H9 (cell line): ENCODE data around the gene ESPNL. TPM values are rescaled to one million over a fixed set of nuclear protein-coding genes. Genes with fewer than 3 reads are reported as not detected.

Experiments
- DNase-seq: peaks from one replicate; pipeline ENCODE4 v3.0.0-alpha.2; 2017
- H2AFZ ChIP-seq: one replicate; pipeline ENCODE4 v1.6.1; 2013; ENCODE audit warnings: mild to moderate bottlenecking, low read length, control low read depth, moderate library complexity
- H2AK5ac ChIP-seq: 2 replicates; pipeline ENCODE4 v1.6.1; 2013; ENCODE audit warnings: low read length, control low read depth, mixed read lengths; ENCODE audit not compliant: insufficient read length
- H2BK120ac ChIP-seq: one replicate; pipeline ENCODE4 v1.6.1; 2013; ENCODE audit warnings: low read depth, mild to moderate bottlenecking, low read length, control low read depth, inconsistent platforms; ENCODE audit not compliant: poor library complexity, severe bottlenecking
- H2BK12ac ChIP-seq: 2 replicates; pipeline ENCODE4 v1.6.1; 2013; ENCODE audit warnings: low read length, control low read depth, mixed read lengths, low read depth; ENCODE audit not compliant: insufficient read length
- H2BK15ac ChIP-seq: 2 replicates; pipeline ENCODE4 v1.6.1; 2013; ENCODE audit warnings: low read depth, low read length, control low read depth
- H2BK20ac ChIP-seq: one replicate; pipeline ENCODE4 v1.6.1; 2013; ENCODE audit warnings: low read depth, mild to moderate bottlenecking, low read length, control low read depth, inconsistent platforms; ENCODE audit not compliant: poor library complexity, severe bottlenecking
- H2BK5ac ChIP-seq: 2 replicates; pipeline ENCODE4 v1.6.1; 2013; ENCODE audit warnings: low read length, control low read depth, mixed read lengths; ENCODE audit not compliant: insufficient read length
- H3K14ac ChIP-seq: 2 replicates; pipeline ENCODE4 v1.6.1; 2013; ENCODE audit warnings: low read length, control low read depth; ENCODE audit not compliant: insufficient read depth
- H3K18ac ChIP-seq: 2 replicates; pipeline ENCODE4 v1.6.1; 2013; ENCODE audit warnings: low read depth, mild to moderate bottlenecking, mixed read lengths, low read length, control low read depth; ENCODE audit not compliant: insufficient read length
- H3K23ac ChIP-seq: 2 replicates; pipeline ENCODE4 v1.6.1; 2013; ENCODE audit warnings: low read length, control low read depth, mixed read lengths, low read depth; ENCODE audit not compliant: insufficient read length
- H3K23me2 ChIP-seq: 2 replicates; pipeline ENCODE4 v1.6.1; 2013; ENCODE audit warnings: low read depth, mild to moderate bottlenecking, mixed read lengths, low read length, control low read depth; ENCODE audit not compliant: insufficient read length, poor library complexity, severe bottlenecking
- H3K27ac ChIP-seq: 2 replicates; pipeline ENCODE4 v1.5.1; 2013; ENCODE audit warnings: low read length, control low read depth, mixed read lengths, low read depth; ENCODE audit not compliant: insufficient read length
- H3K27me3 ChIP-seq: 2 replicates; pipeline ENCODE4 v1.6.1; 2013; ENCODE audit warnings: low read length, control low read depth, inconsistent platforms; ENCODE audit not compliant: insufficient read depth
- H3K4ac ChIP-seq: 2 replicates; pipeline ENCODE4 v1.6.1; 2013; ENCODE audit warnings: low read depth, mild to moderate bottlenecking, control low read depth, inconsistent platforms, low read length, moderate library complexity
- H3K4me1 ChIP-seq: 2 replicates; pipeline ENCODE4 v1.6.1; 2013; ENCODE audit warnings: low read length, control low read depth, inconsistent platforms; ENCODE audit not compliant: insufficient read depth
- H3K4me2 ChIP-seq: 2 replicates; pipeline ENCODE4 v1.6.1; 2013; ENCODE audit warnings: low read length, control low read depth, mixed read lengths; ENCODE audit not compliant: insufficient read length, insufficient read depth
- H3K56ac ChIP-seq: 2 replicates; pipeline ENCODE4 v1.6.1; 2013; ENCODE audit warnings: low read depth, mild to moderate bottlenecking, mixed read lengths, low read length, control low read depth; ENCODE audit not compliant: insufficient read length
- H3K79me1 ChIP-seq: 2 replicates; pipeline ENCODE4 v1.6.1; 2013; ENCODE audit warnings: low read depth, mild to moderate bottlenecking, moderate library complexity, low read length, control low read depth, inconsistent platforms; ENCODE audit not compliant: insufficient read depth, poor library complexity, severe bottlenecking
- H3K79me2 ChIP-seq: 2 replicates; pipeline ENCODE4 v1.6.1; 2013; ENCODE audit warnings: low read length, control low read depth, inconsistent platforms; ENCODE audit not compliant: insufficient read depth
- H3K9ac ChIP-seq: 2 replicates; pipeline ENCODE4 v1.6.1; 2013; ENCODE audit warnings: low read length, control low read depth, mixed read lengths; ENCODE audit not compliant: insufficient read length; ENCODE audit errors: extremely low read depth
- H3K9me3 ChIP-seq: one replicate; pipeline ENCODE4 v1.6.1; 2013; ENCODE audit warnings: low read depth, low read length, inconsistent platforms; ENCODE audit not compliant: control insufficient read depth
- H3T11ph ChIP-seq: one replicate; pipeline ENCODE4 v1.6.1; 2013; ENCODE audit warnings: mild to moderate bottlenecking, low read length, control low read depth, inconsistent platforms
- H4K20me1 ChIP-seq: one replicate; pipeline ENCODE4 v1.6.1; 2013; ENCODE audit not compliant: control insufficient read depth, insufficient read length, insufficient read depth
- H4K5ac ChIP-seq: 2 replicates; pipeline ENCODE4 v1.6.1; 2013; ENCODE audit warnings: low read depth, mild to moderate bottlenecking, mixed read lengths, low read length, control low read depth; ENCODE audit not compliant: insufficient read length
- H4K8ac ChIP-seq: replicated peaks from 2 replicates; pipeline ENCODE4 v1.6.1; 2013; ENCODE audit warnings: low read length, control low read depth, mixed read lengths, low read depth; ENCODE audit not compliant: insufficient read length
- H4K91ac ChIP-seq: 2 replicates; pipeline ENCODE4 v1.6.1; 2013; ENCODE audit warnings: low read depth, mild to moderate bottlenecking, moderate library complexity, mixed read lengths, low read length, control low read depth; ENCODE audit not compliant: insufficient read length
- H3K27ac Mint-ChIP-seq, 3 experiments: 2 replicates in 2 of 3; 3 replicates in 1 of 3; pipeline ENCODE4 v1.8.0; 2020 to 2021; ENCODE audit warnings: mixed read lengths in 3 of 3, mild to moderate bottlenecking in 1 of 3, moderate library complexity in 1 of 3
- H3K27me3 Mint-ChIP-seq: 2 replicates; pipeline ENCODE4 v1.8.0; 2021; ENCODE audit warnings: low read depth, mild to moderate bottlenecking, moderate library complexity, mixed read lengths
- H3K36me3 Mint-ChIP-seq, 3 experiments: 2 replicates in 2 of 3; 3 replicates in 1 of 3; pipeline ENCODE4 v1.8.0; 2020 to 2021; ENCODE audit warnings: low read depth in 3 of 3, mixed read lengths in 3 of 3; ENCODE audit not compliant: insufficient read depth in 1 of 3
- H3K4me1 Mint-ChIP-seq, 2 experiments: 2 replicates each; pipeline ENCODE4 v1.8.0; 2020; ENCODE audit warnings: mixed read lengths in 2 of 2
- H3K4me3 Mint-ChIP-seq, 2 experiments: 2 replicates in 1 of 2; 3 replicates in 1 of 2; pipeline ENCODE4 v1.8.0; 2020 to 2021; ENCODE audit warnings: mild to moderate bottlenecking in 2 of 2, mixed read lengths in 2 of 2, moderate library complexity in 1 of 2
- H3K9me3 Mint-ChIP-seq, 2 experiments: 2 replicates in 1 of 2; 3 replicates in 1 of 2; pipeline ENCODE4 v1.8.0; 2020; ENCODE audit warnings: mild to moderate bottlenecking in 2 of 2, mixed read lengths in 2 of 2, moderate library complexity in 1 of 2
- CTCF ChIP-seq: fragments of 200-600 bp; sonication (generic); conservative IDR thresholded peaks from 3 replicates; pipeline ENCODE4 v1.8.0; 2021; ENCODE audit warnings: antibody characterized with exemption, mild to moderate bottlenecking
- WGBS: extraction: QIAGEN DNeasy Blood & Tissue Kit; methylation state at CpG from one replicate; pipeline ENCODE4 v1.1.7; 2013; ENCODE audit warnings: missing lambda C conversion rate, low lambda C conversion rate, mixed read lengths; ENCODE audit not compliant: insufficient read length; ENCODE audit errors: extremely low coverage; 5-methylcytosine and 5-hydroxymethylcytosine counted together
- total RNA-seq: library from RNA; stranded (reverse); gene quantifications from 2 replicates; pipeline ENCODE4 v1.2.1, GENCODE V29; 2021

Gene ESPNL
- total RNA-seq, 1 experiment from 2014 or later, result 0.17 TPM

GRCh38 chr2:238155761-238156694 is 55.9 kb downstream of the ESPNL start:
- Histone ChIP-seq H3K4ac (no peak overlapping the region), H2BK5ac (no peak overlapping the region), H3K27ac (no peak overlapping the region), H3K14ac (no peak overlapping the region), H2AK5ac (no peak overlapping the region), H3K4me2 (no peak overlapping the region), H3K79me1 (no peaks in the 10 kb centered on the region), H3K9me3 (no peaks in the 10 kb centered on the region), H2BK15ac (no peak overlapping the region), H2AFZ (no peak overlapping the region), H2BK20ac (no peak overlapping the region), H3K23ac (no peak overlapping the region), H4K20me1 (no peaks in the 10 kb centered on the region), H3K27me3 (no peaks in the 10 kb centered on the region; the same call in 1 of the 2 replicates), H3K18ac (no peak overlapping the region), H2BK120ac (no peak overlapping the region), H3K79me2 (no peaks in the 10 kb centered on the region), H3K9ac (no peak overlapping the region), H3K23me2 (peaks cover 10% of the 10 kb centered on the region), H4K5ac (no peak overlapping the region), H4K91ac (no peak overlapping the region), H4K8ac (no peak overlapping the region), H2BK12ac (no peak overlapping the region), H3T11ph (no peak overlapping the region), H3K4me1 (no peaks in the 10 kb centered on the region), H3K56ac (no peak overlapping the region)
- TF ChIP-seq CTCF, result no peak
- Mint-ChIP-seq H3K4me1 (peaks cover 15 to 23% of the 10 kb centered on the region in 2 experiments), H3K27me3 (peaks cover 21% of the 10 kb centered on the region), H3K27ac (no peak overlapping the region), H3K4me3 (no peak overlapping the region), H3K36me3 (no peaks in the 10 kb centered on the region; a peak in 2 of 7 replicates), H3K9me3 (no peaks in the 10 kb centered on the region)
- no CpG with 5 or more reads among the region's 18 CpGs for WGBS
- DNase-seq, result no peak
